Testis (tissue), 3 donors: ENCODE measurements around the gene B3GAT1. TPM values are rescaled to one million over a fixed set of nuclear protein-coding genes. Genes with fewer than 3 reads are reported as not detected.

Experiments used
- DNase-seq: peaks from one replicate; pipeline ENCODE4 v3.0.0-alpha.2; 2019
- H3K27ac ChIP-seq, 2 donors: fragments of 200-600 bp; sonication (generic); one replicate each; pipeline ENCODE4 v1.5.1; 2019
- H3K27me3 ChIP-seq: fragments of 200-600 bp; sonication (generic); one replicate; pipeline ENCODE4 v1.5.1; 2019
- H3K36me3 ChIP-seq: fragments of 200-600 bp; sonication (generic); one replicate; pipeline ENCODE4 v1.5.1; 2017; ENCODE audit warnings: low read depth; ENCODE audit errors: missing control alignments
- H3K4me1 ChIP-seq: fragments of 200-600 bp; sonication (generic); one replicate; pipeline ENCODE4 v1.5.1; 2019
- H3K4me3 ChIP-seq, 2 donors: fragments of 200-600 bp; sonication (generic); one replicate each; pipeline ENCODE4 v1.5.1; 2017 to 2019
- H3K9me3 ChIP-seq: fragments of 200-600 bp; sonication (generic); one replicate; pipeline ENCODE4 v1.5.1; 2017
- POLR2A ChIP-seq: fragments of 450-650 bp; IDR thresholded peaks from one replicate; pipeline ENCODE4 v1.6.1; 2017; ENCODE audit warnings: antibody characterized with exemption, mild to moderate bottlenecking, moderate library complexity
- WGBS, 2 donors: methylation state at CpG; one replicate each; pipeline ENCODE4 v1.1.5; 2018; 5-methylcytosine and 5-hydroxymethylcytosine counted together
- intact Hi-C: fragments of 100-400 bp; cut with DNase I; formaldehyde crosslinking; loops from one replicate; pipeline ENCODE4 v1.15.1; 2023; ENCODE audit warnings: low total_unique reads
- polyA plus RNA-seq: library from polyadenylated mRNA; stranded (reverse); fragments of 350-450 nt; fragmentation: Illumina TruSeq; extraction: RNeasy Lipid Tissue Mini Kit (QIAGEN cat#74804); gene quantifications from one replicate; pipeline ENCODE4 v1.2.3, GENCODE V29; 2014; ENCODE audit warnings: low read depth, low replicate concordance; ENCODE audit not compliant: insufficient read depth
- total RNA-seq, 2 donors: library from RNA; depleted of rRNA; stranded (reverse); fragments of >200 nt; gene quantifications; one replicate each; pipeline ENCODE4 v1.2.3, GENCODE V29; 2016
- TF ChIP-seq, protein P1 (sequence below), 3 experiments: fragments of 450-650 bp in 2 of 3; fragments of 200-600 bp in 1 of 3; sonication (generic) in 1 of 3; IDR thresholded peaks; one replicate each; pipeline ENCODE4 v1.5.1; 2016 to 2019; ENCODE audit warnings: antibody characterized with exemption in 3 of 3, mild to moderate bottlenecking in 2 of 3, moderate library complexity in 1 of 3

B3GAT1 gene
- total and polyA plus RNA-seq, 3 donors from 2014 or later: 2.7 to 4.3 (median 3.0) TPM

- DNase-seq: no peak
- no peak overlapping the region for H3K4me3 ChIP-seq
- intact Hi-C loops: no loop called here
- no peaks in the 10 kb centered on the region for H3K27me3 ChIP-seq
- TF ChIP-seq, protein P1, sequence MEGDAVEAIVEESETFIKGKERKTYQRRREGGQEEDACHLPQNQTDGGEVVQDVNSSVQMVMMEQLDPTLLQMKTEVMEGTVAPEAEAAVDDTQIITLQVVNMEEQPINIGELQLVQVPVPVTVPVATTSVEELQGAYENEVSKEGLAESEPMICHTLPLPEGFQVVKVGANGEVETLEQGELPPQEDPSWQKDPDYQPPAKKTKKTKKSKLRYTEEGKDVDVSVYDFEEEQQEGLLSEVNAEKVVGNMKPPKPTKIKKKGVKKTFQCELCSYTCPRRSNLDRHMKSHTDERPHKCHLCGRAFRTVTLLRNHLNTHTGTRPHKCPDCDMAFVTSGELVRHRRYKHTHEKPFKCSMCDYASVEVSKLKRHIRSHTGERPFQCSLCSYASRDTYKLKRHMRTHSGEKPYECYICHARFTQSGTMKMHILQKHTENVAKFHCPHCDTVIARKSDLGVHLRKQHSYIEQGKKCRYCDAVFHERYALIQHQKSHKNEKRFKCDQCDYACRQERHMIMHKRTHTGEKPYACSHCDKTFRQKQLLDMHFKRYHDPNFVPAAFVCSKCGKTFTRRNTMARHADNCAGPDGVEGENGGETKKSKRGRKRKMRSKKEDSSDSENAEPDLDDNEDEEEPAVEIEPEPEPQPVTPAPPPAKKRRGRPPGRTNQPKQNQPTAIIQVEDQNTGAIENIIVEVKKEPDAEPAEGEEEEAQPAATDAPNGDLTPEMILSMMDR (IDR thresholded peaks at IDR 0.05): no peak
- no peak for TF ChIP-seq POLR2A
- H3K36me3 ChIP-seq: no peaks in the 10 kb centered on the region
- 84 to 86% methylated on average over 10 to 12 of the region's 12 CpGs for WGBS, 2 donors
- H3K4me1 ChIP-seq: no peaks in the 10 kb centered on the region
- H3K27ac ChIP-seq: no peak overlapping the region
- no peaks in the 10 kb centered on the region for H3K9me3 ChIP-seq
Observed at GRCh38 chr11:134395002-134395401, 17.0 kb downstream of the B3GAT1 start.

DNA sequence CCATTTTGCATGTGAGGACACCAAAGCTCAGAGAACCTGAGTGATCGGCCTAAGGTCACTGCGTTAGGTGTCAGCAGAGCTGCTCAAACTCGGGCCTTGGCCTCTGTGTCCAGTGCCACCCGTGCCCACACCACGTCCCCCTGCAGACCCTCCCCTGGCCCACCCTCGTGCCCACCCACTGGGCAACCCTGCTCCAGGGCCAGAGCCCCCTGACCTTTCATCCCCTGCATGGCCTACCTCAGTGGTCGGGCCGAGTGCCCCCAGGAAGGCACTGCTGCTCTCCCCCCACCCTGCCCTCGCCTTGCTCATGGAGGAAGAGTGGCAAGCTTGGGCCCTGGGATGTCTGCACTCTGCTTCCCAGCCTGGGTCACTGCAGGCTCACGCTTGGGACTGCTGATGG lies 17.7 kb downstream of the B3GAT1 start:
- no peaks in the 10 kb centered on the region for H3K9me3 ChIP-seq
- H3K4me1 ChIP-seq: no peaks in the 10 kb centered on the region
- intact Hi-C loops: no loop called here
- no peak overlapping the region for H3K27ac ChIP-seq
- TF ChIP-seq, protein P1 (IDR thresholded peaks at IDR 0.05): no peak
- TF ChIP-seq POLR2A: no peak
- no peak for DNase-seq
- H3K4me3 ChIP-seq: no peak overlapping the region
- H3K27me3 ChIP-seq: no peaks in the 10 kb centered on the region
- WGBS, 2 donors: 81 to 90% methylated on average over 9 to 10 of the region's 10 CpGs
- H3K36me3 ChIP-seq: no peaks in the 10 kb centered on the region

DNA sequence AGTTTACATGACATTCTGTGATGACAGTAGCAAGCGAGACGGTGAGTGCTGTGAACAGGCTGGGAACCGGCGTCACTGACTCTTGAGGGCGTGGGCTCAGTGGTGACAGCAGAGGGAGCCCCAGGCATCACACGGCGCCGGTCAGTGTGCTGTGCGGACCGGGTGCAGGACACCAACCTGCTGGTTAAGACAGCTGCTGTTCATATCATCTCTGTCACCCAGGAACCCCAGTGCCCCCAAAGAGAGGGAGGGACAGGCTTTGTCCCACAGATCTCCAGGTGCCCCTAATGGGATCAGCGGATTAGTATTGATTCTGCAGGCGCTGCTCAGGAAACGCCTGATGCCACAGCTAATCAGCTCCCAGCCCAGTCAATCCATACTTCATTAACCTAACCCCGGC lies 18.4 kb downstream of the B3GAT1 start:
- Histone ChIP-seq H3K9me3 (no peaks in the 10 kb centered on the region), H3K4me1 (no peaks in the 10 kb centered on the region), H3K36me3 (no peaks in the 10 kb centered on the region), H3K27ac (no peak overlapping the region), H3K4me3 (no peak overlapping the region), H3K27me3 (no peaks in the 10 kb centered on the region)
- TF ChIP-seq, protein P1 (IDR thresholded peaks at IDR 0.05): no peak
- TF ChIP-seq POLR2A: no peak
- intact Hi-C loops: no loop called here
- DNase-seq: peak; percentile 38
- WGBS, 2 donors: 60 to 64% methylated on average over 14 of the region's 14 CpGs

DNA sequence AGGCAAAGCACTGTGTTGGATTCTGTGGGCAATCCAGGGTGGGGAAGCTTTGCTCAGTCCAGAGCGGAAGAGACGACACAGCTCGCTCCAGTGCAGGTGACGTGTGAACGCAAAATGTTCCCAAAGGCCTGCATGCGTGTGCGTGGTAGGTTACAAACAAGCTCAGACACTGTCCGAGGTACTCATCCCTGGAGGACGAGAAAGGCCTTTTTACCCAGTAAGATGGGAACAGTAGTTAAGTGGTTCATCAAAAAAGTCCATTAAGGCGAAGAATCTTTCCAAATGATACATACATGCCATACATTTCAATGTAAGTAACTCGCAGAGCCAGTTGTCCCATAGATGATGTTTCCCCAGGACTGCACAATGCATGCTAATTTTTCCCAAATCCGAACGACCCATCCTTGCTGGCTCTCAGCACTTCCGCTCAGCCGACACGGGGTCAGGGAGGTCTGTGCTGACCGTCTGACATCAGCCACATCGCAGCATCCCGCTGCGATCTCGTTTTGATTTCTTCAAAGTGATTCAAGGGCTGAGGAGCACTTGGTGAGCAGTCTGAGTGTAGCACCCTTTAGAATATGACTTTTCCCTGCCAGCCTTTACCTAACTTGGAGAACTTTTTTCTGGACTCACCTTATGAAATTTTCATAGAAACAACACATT lies 19.0 kb downstream of the B3GAT1 start:
- Histone ChIP-seq H3K36me3 (no peaks in the 10 kb centered on the region), H3K9me3 (no peaks in the 10 kb centered on the region), H3K27me3 (no peaks in the 10 kb centered on the region), H3K27ac (no peak overlapping the region), H3K4me1 (no peaks in the 10 kb centered on the region), H3K4me3 (no peak overlapping the region)
- intact Hi-C loops: no loop called here
- TF ChIP-seq POLR2A: no peak
- TF ChIP-seq, protein P1 (IDR thresholded peaks at IDR 0.05): no peak
- WGBS, 2 donors: 85% methylated on average over 21 of the region's 21 CpGs
- DNase-seq: no peak

- intact Hi-C loops: no loop called here
- 88 to 89% methylated on average over 13 of the region's 13 CpGs for WGBS, 2 donors
- no peak for DNase-seq
- TF ChIP-seq POLR2A: no peak
- TF ChIP-seq, protein P1 (IDR thresholded peaks at IDR 0.05): no peak
- H3K27ac ChIP-seq: no peak overlapping the region
- no peak overlapping the region for H3K4me3 ChIP-seq
- H3K4me1 ChIP-seq: no peaks in the 10 kb centered on the region
- H3K27me3 ChIP-seq: no peaks in the 10 kb centered on the region
- H3K9me3 ChIP-seq: no peaks in the 10 kb centered on the region
- H3K36me3 ChIP-seq: no peaks in the 10 kb centered on the region
Observed at GRCh38 chr11:134391656-134392055, 20.4 kb downstream of the B3GAT1 start.
